Nephron (organoid): ENCODE results near the gene SLC27A4.

Source experiments
- H3K27ac Mint-ChIP-seq, 3 experiments: 2 replicates each; pipeline ENCODE4 v1.8.0; 2020; ENCODE audit warnings: mixed read lengths in 3 of 3, mild to moderate bottlenecking in 2 of 3, moderate library complexity in 1 of 3
- H3K27me3 Mint-ChIP-seq: 2 replicates; pipeline ENCODE4 v1.8.0; 2021; ENCODE audit warnings: low read depth, mild to moderate bottlenecking, moderate library complexity, mixed read lengths
- H3K36me3 Mint-ChIP-seq: 2 replicates; pipeline ENCODE4 v1.8.0; 2020; ENCODE audit warnings: low read depth, mixed read lengths
- H3K4me1 Mint-ChIP-seq: 2 replicates; pipeline ENCODE4 v1.8.0; 2020; ENCODE audit warnings: mixed read lengths
- H3K4me3 Mint-ChIP-seq, 3 experiments: 2 replicates each; pipeline ENCODE4 v1.8.0; 2020; ENCODE audit warnings: mild to moderate bottlenecking in 3 of 3, mixed read lengths in 3 of 3, moderate library complexity in 2 of 3
- H3K9me3 Mint-ChIP-seq: 2 replicates; pipeline ENCODE4 v1.8.0; 2020; ENCODE audit warnings: mixed read lengths
- CTCF ChIP-seq, 3 experiments: fragments of 200-600 bp; sonication (generic); IDR thresholded peaks; one replicate each; pipeline ENCODE4 v1.5.0; 2021; ENCODE audit warnings: antibody characterized with exemption in 3 of 3; ENCODE audit not compliant: unreplicated experiment in 3 of 3

Gene SLC27A4

GRCh38 chr9:128396970-128397613 is 56.8 kb downstream of the SLC27A4 start:
- Mint-ChIP-seq H3K4me3 (no peak overlapping the region), H3K36me3 (no peaks in the 10 kb centered on the region)

DNA sequence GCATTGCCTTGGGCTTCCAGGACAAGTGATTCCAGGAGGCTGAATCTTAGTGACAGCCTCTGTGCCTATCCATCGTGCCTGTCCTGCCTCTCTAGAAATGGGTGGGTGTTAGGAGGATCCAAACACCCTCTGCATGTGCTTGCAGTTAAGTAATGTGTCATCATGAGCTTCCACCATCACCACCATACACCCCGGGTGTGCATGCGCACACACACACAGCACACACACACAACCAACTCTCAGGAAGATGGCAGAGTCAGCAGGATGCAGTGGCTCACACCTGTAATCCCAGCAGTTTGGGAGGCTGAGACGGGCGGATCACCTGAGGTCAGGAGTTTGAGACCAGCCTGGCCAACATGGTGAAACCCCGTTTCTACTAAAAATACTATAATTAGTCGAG is 57.5 kb downstream of the SLC27A4 start:
- peaks cover 5% of the 10 kb centered on the region for H3K4me1 Mint-ChIP-seq
- no peaks in the 10 kb centered on the region for H3K9me3 Mint-ChIP-seq
- no peak overlapping the region for H3K4me3 Mint-ChIP-seq
- TF ChIP-seq CTCF (IDR thresholded peaks at IDR 0.05; ENCODE audit: unreplicated experiment in 3 of 3): no peak
- H3K27ac Mint-ChIP-seq: no peak overlapping the region
- peaks cover 77% of the 10 kb centered on the region for H3K27me3 Mint-ChIP-seq
- no peaks in the 10 kb centered on the region for H3K36me3 Mint-ChIP-seq

More at GRCh38 chr9:128396970-128397613, 56.8 kb downstream of the SLC27A4 start:
- H3K27ac Mint-ChIP-seq: no peak overlapping the region
- H3K4me1 Mint-ChIP-seq: peaks cover 6% of the 10 kb centered on the region
- no peak for TF ChIP-seq CTCF (IDR thresholded peaks at IDR 0.05; ENCODE audit: unreplicated experiment in 3 of 3)
- no peaks in the 10 kb centered on the region for H3K9me3 Mint-ChIP-seq
- peaks cover 81% of the 10 kb centered on the region for H3K27me3 Mint-ChIP-seq

- no peaks in the 10 kb centered on the region for H3K36me3 Mint-ChIP-seq
Measured at GRCh38 chr9:128399861-128400260, 59.5 kb downstream of the SLC27A4 start.

GRCh38 chr9:128404560-128404959 is 64.2 kb downstream of the SLC27A4 start:
- no peak for TF ChIP-seq CTCF (IDR thresholded peaks at IDR 0.05; ENCODE audit: unreplicated experiment in 3 of 3)
- Mint-ChIP-seq H3K27me3 (peaks cover 37% of the 10 kb centered on the region), H3K27ac (no peak overlapping the region), H3K9me3 (no peaks in the 10 kb centered on the region), H3K4me1 (peaks cover 14% of the 10 kb centered on the region), H3K36me3 (no peaks in the 10 kb centered on the region), H3K4me3 (no peak overlapping the region)

More at GRCh38 chr9:128399861-128400260, 59.5 kb downstream of the SLC27A4 start:
- H3K4me3 Mint-ChIP-seq: no peak overlapping the region
- no peaks in the 10 kb centered on the region for H3K9me3 Mint-ChIP-seq
- H3K27me3 Mint-ChIP-seq: peaks cover 66% of the 10 kb centered on the region
- TF ChIP-seq CTCF (IDR thresholded peaks at IDR 0.05; ENCODE audit: unreplicated experiment in 3 of 3): no peak
- no peaks in the 10 kb centered on the region for H3K4me1 Mint-ChIP-seq
- H3K27ac Mint-ChIP-seq: no peak overlapping the region

GRCh38 chr9:128405077-128405779 is 64.9 kb downstream of the SLC27A4 start:
- peaks cover 36% of the 10 kb centered on the region for H3K27me3 Mint-ChIP-seq
- H3K4me3 Mint-ChIP-seq: no peak overlapping the region
- H3K9me3 Mint-ChIP-seq: no peaks in the 10 kb centered on the region
- H3K4me1 Mint-ChIP-seq: peaks cover 14% of the 10 kb centered on the region
- TF ChIP-seq CTCF (IDR thresholded peaks at IDR 0.05; ENCODE audit: unreplicated experiment in 3 of 3): no peak
- H3K36me3 Mint-ChIP-seq: no peaks in the 10 kb centered on the region
- no peak overlapping the region for H3K27ac Mint-ChIP-seq

GRCh38 chr9:128405780-128406171 is 65.4 kb downstream of the SLC27A4 start:
- TF ChIP-seq CTCF (IDR thresholded peaks at IDR 0.05; ENCODE audit: unreplicated experiment in 3 of 3): no peak
- Mint-ChIP-seq H3K9me3 (no peaks in the 10 kb centered on the region), H3K4me3 (no peak overlapping the region), H3K27me3 (peaks cover 34% of the 10 kb centered on the region), H3K36me3 (no peaks in the 10 kb centered on the region), H3K27ac (no peak overlapping the region), H3K4me1 (peaks cover 14% of the 10 kb centered on the region)
